K562 (cell line): ENCODE measurements around the gene DNAJB4. TPM values are rescaled to one million over a fixed set of nuclear protein-coding genes. Genes with fewer than 3 reads are reported as not detected.
A peak's percentile ranks its signal among the peaks of the same experiment; 100 is the strongest.

Experiments used
- BCLAF1 ChIP-seq, 2 experiments: fragments of 450-650 bp in 1 of 2; IDR thresholded peaks; 2 replicates each; pipeline ENCODE4 v1.6.1; 2011 to 2017; ENCODE audit warnings: low read depth in 2 of 2, antibody characterized with exemption in 1 of 2, borderline replicate concordance in 1 of 2, low read length in 1 of 2, mild to moderate bottlenecking in 1 of 2, mixed read lengths in 1 of 2; ENCODE audit not compliant: control insufficient read depth in 1 of 2
- BRD9 ChIP-seq: fragments of 450-650 bp; IDR thresholded peaks from 2 replicates; pipeline ENCODE4 v1.6.1; 2018; ENCODE audit warnings: low read depth; ENCODE audit not compliant: partially characterized antibody
- E4F1 ChIP-seq: fragments of 250-450 bp; sonication (Bioruptor Pico); IDR thresholded peaks from 2 replicates; pipeline ENCODE4 v1.5.0; 2021; ENCODE audit warnings: mild to moderate bottlenecking, borderline replicate concordance
- ELF2 ChIP-seq: fragments of 250-450 bp; sonication (Bioruptor Pico); IDR thresholded peaks from 2 replicates; pipeline ENCODE4 v1.5.0; 2021; ENCODE audit warnings: mild to moderate bottlenecking
- FOSL1 ChIP-seq: fragments of 200-800 bp; sonication (Bioruptor generic); conservative IDR thresholded peaks from 2 replicates; pipeline ENCODE4 v1.6.1; 2016; ENCODE audit warnings: missing genetic modification characterization, missing compliant biosample characterization
- FOXK2 ChIP-seq, 2 experiments: fragments of 450-650 bp; IDR thresholded peaks in 1 of 2; conservative IDR thresholded peaks in 1 of 2; 2 replicates each; pipeline ENCODE4 v1.6.1; 2016; ENCODE audit warnings: low read depth in 2 of 2, mild to moderate bottlenecking in 1 of 2
- GABPB1 ChIP-seq: sonication (generic); formaldehyde crosslinking; IDR thresholded peaks from 2 replicates; pipeline ENCODE4 v1.8.0; 2022; ENCODE audit warnings: mild to moderate bottlenecking, missing genetic modification reagents
- GATAD2A ChIP-seq: fragments of 450-650 bp; IDR thresholded peaks from 2 replicates; pipeline ENCODE4 v1.6.1; 2017
- KHSRP ChIP-seq: fragments of 450-650 bp; IDR thresholded peaks from 2 replicates; pipeline ENCODE4 v1.6.1; 2017
- MBD2 ChIP-seq: sonication (generic); IDR thresholded peaks from 2 replicates; pipeline ENCODE4 v1.6.1; 2016; ENCODE audit warnings: low read depth, borderline replicate concordance
- MEF2A ChIP-seq: IDR thresholded peaks from 2 replicates; pipeline ENCODE4 v1.6.1; 2011; ENCODE audit warnings: low read depth, mild to moderate bottlenecking, low read length, moderate library complexity; ENCODE audit not compliant: control insufficient read depth
- NFRKB ChIP-seq: fragments of 450-650 bp; IDR thresholded peaks from 2 replicates; pipeline ENCODE4 v1.6.1; 2016; ENCODE audit warnings: low read depth
- PHF8 ChIP-seq: fragments of 200-600 bp; sonication (generic); IDR thresholded peaks from 2 replicates; pipeline ENCODE4 v1.6.1; 2012; ENCODE audit warnings: mixed run types, mild to moderate bottlenecking, inconsistent platforms, low read length, moderate library complexity, borderline replicate concordance
- PPARD ChIP-seq: fragments of 250-450 bp; sonication (Bioruptor Pico); IDR thresholded peaks from 2 replicates; pipeline ENCODE4 v1.8.0; 2022; ENCODE audit warnings: inconsistent platforms, mild to moderate bottlenecking, moderate library complexity
- RBM22 ChIP-seq: fragments of 200-400 bp; formaldehyde crosslinking; IDR thresholded peaks from 2 replicates; pipeline ENCODE4 v1.6.1; 2018; ENCODE audit warnings: low read length, low read depth; ENCODE audit not compliant: poor library complexity, severe bottlenecking
- TFAM ChIP-seq: fragments of 250-450 bp; sonication (Bioruptor Pico); conservative IDR thresholded peaks from 2 replicates; pipeline ENCODE4 v1.5.0; 2021; ENCODE audit warnings: mild to moderate bottlenecking, moderate library complexity
- TFAP4 ChIP-seq: sonication (generic); formaldehyde crosslinking; IDR thresholded peaks from 2 replicates; pipeline ENCODE4 v1.8.0; 2022; ENCODE audit warnings: missing genetic modification reagents, mild to moderate bottlenecking, moderate library complexity, borderline replicate concordance
- ZBTB17 ChIP-seq: fragments of 450-650 bp; formaldehyde crosslinking; IDR thresholded peaks from 2 replicates; pipeline ENCODE4 v1.4.0; 2020; ENCODE audit warnings: mild to moderate bottlenecking
- ZKSCAN1 ChIP-seq: fragments of 150-350 bp; IDR thresholded peaks from 2 replicates; pipeline ENCODE4 v1.6.1; 2016; ENCODE audit warnings: low read depth, low read length
- ZNF175 ChIP-seq: fragments of 200-800 bp; sonication (Bioruptor generic); IDR thresholded peaks from 2 replicates; pipeline ENCODE4 v1.6.1; 2016; ENCODE audit warnings: low read depth, mild to moderate bottlenecking, missing genetic modification characterization, missing compliant biosample characterization
- ZNF445 ChIP-seq: fragments of 250-450 bp; sonication (Bioruptor Pico); IDR thresholded peaks from 2 replicates; pipeline ENCODE4 v1.4.0; 2020; ENCODE audit warnings: low read depth, mild to moderate bottlenecking, moderate library complexity
- polyA plus RNA-seq, 8 experiments: library from polyadenylated mRNA; depleted of rRNA in 4 of 8; stranded (reverse) in 5 of 8; unstranded in 3 of 8; fragments of >200 nt; fragmentation: Nextera tagmentation in 2 of 8; fragmentation: Illumina TruSeq in 1 of 8; extraction: Ambion mirVana in 2 of 8; extraction: Trizol in 1 of 8; gene quantifications; 2 replicates each; pipeline versions ENCODE4 v1.2.1 to v1.2.3, GENCODE V29; 2011 to 2014; ENCODE audit warnings: inconsistent platforms in 1 of 8, missing spikeins in 1 of 8
- total RNA-seq, 7 experiments: library from RNA; depleted of rRNA in 6 of 7; stranded (reverse); fragments of >200 nt in 6 of 7; fragmentation: Illumina TruSeq in 2 of 7; extraction: Trizol in 2 of 7; gene quantifications; 2 replicates each; pipeline versions ENCODE4 v1.2.1 to v1.2.3, GENCODE V29; 2011 to 2021; ENCODE audit warnings: low replicate concordance in 1 of 7

The DNAJB4 gene
- total and polyA plus RNA-seq, 9 of the 15 experiments (the other 6 are each of a cell fraction or from before 2014, with no cell fraction given): 8.5 to 27.7 (median 19.8) TPM

- TF ChIP-seq BRD9 (peak; percentile 62), RBM22 (peak; percentile 85), GABPB1 (CRISPR knock-in tag) (no peak), ZBTB17 (CRISPR knock-in tag) (peak; percentile 98), MEF2A (peak; percentile 83), ZNF175 (CRISPR knock-in tag) (0 out of 2 replicates have a peak, but pooled peaks have one; percentile 69), FOXK2 (conservative IDR thresholded peaks at IDR 0.05 in 1 of 2, IDR thresholded peaks at IDR 0.05 in 1 of 2; ENCODE audit: low read depth in 2 of 2) (peak in 1 of 2 experiments; percentile 17; a peak in 1 of 4 replicates), MBD2 (peak; percentile 71), PPARD (CRISPR knock-in tag) (0 out of 2 replicates have a peak, but pooled peaks have one; percentile 34), ELF2 (CRISPR knock-in tag) (peak; percentile 95), NFRKB (no peak), BCLAF1 (IDR thresholded peaks at IDR 0.05; ENCODE audit: borderline replicate concordance in 1 of 2, control insufficient read depth in 1 of 2, low read depth in 2 of 2, low read length in 1 of 2) (peak in 1 of 2 experiments; percentile 99; a peak in 2 of 4 replicates), TFAP4 (CRISPR knock-in tag) (no peak), FOSL1 (tag) (peak; percentile 52), ZKSCAN1 (no peak), E4F1 (CRISPR knock-in tag) (peak; percentile 93), PHF8 (no peak), TFAM (no peak), KHSRP (peak; percentile 98), ZNF445 (peak; percentile 100), GATAD2A (no peak)
Measured at GRCh38 chr1:78003882-78004718, 639 bp upstream of the DNAJB4 start (continued).
